Hepatocyte (in vitro differentiated cells): ENCODE data around the gene MUC6. TPM values are rescaled to one million over a fixed set of nuclear protein-coding genes. Genes with fewer than 3 reads are reported as not detected.

Source experiments
- DNase-seq: peaks from one replicate; pipeline ENCODE4 v3.0.0-alpha.2; 2016; ENCODE audit warnings: low spot score
- H2AFZ ChIP-seq: fragments of 200-600 bp; sonication (generic); 2 replicates; pipeline ENCODE4 v1.6.0; 2016; ENCODE audit warnings: antibody characterized with exemption, mild to moderate bottlenecking
- H3K27ac ChIP-seq: fragments of 200-600 bp; sonication (generic); 2 replicates; pipeline ENCODE4 v1.5.1; 2016; ENCODE audit warnings: mild to moderate bottlenecking
- H3K27me3 ChIP-seq: fragments of 200-600 bp; sonication (generic); 2 replicates; pipeline ENCODE4 v1.6.1; 2016
- H3K36me3 ChIP-seq: fragments of 200-600 bp; sonication (generic); replicated peaks from 2 replicates; pipeline ENCODE4 v1.5.1; 2016; ENCODE audit warnings: low read depth; ENCODE audit not compliant: insufficient read depth
- H3K4me1 ChIP-seq: fragments of 200-600 bp; sonication (generic); 2 replicates; pipeline ENCODE4 v1.5.1; 2016; ENCODE audit warnings: mild to moderate bottlenecking, moderate library complexity; ENCODE audit not compliant: insufficient read depth
- H3K4me2 ChIP-seq: fragments of 200-600 bp; sonication (generic); 2 replicates; pipeline ENCODE4 v1.6.0; 2016
- H3K4me3 ChIP-seq: fragments of 200-600 bp; sonication (generic); 2 replicates; pipeline ENCODE4 v1.5.1; 2016; ENCODE audit warnings: mild to moderate bottlenecking
- H3K79me2 ChIP-seq: fragments of 200-600 bp; sonication (generic); 2 replicates; pipeline ENCODE4 v1.6.0; 2017; ENCODE audit warnings: mild to moderate bottlenecking
- H3K9me2 ChIP-seq: fragments of 200-600 bp; sonication (generic); replicated peaks from 2 replicates; pipeline ENCODE4 v1.6.0; 2017; ENCODE audit warnings: mild to moderate bottlenecking; ENCODE audit not compliant: insufficient read depth
- H3K9me3 ChIP-seq: fragments of 200-600 bp; sonication (generic); 2 replicates; pipeline ENCODE4 v1.5.1; 2016; ENCODE audit warnings: low read depth, mild to moderate bottlenecking
- H4K20me1 ChIP-seq: fragments of 200-600 bp; sonication (generic); 2 replicates; pipeline ENCODE4 v1.6.0; 2016; ENCODE audit warnings: mild to moderate bottlenecking; ENCODE audit not compliant: insufficient read depth, poor library complexity, severe bottlenecking
- CTCF ChIP-seq: fragments of 200-600 bp; sonication (generic); IDR thresholded peaks from 2 replicates; pipeline ENCODE4 v1.5.1; 2016; ENCODE audit warnings: antibody characterized with exemption, mild to moderate bottlenecking; ENCODE audit not compliant: poor library complexity
- EZH2 ChIP-seq: fragments of 200-600 bp; sonication (generic); IDR thresholded peaks from 2 replicates; pipeline ENCODE4 v1.6.1; 2016; ENCODE audit warnings: antibody characterized with exemption, mild to moderate bottlenecking, borderline replicate concordance
- EZH2phosphoT487 ChIP-seq: fragments of 200-600 bp; sonication (generic); IDR thresholded peaks from one replicate; pipeline ENCODE4 v1.6.1; 2018; ENCODE audit warnings: antibody characterized with exemption, mild to moderate bottlenecking, low read depth, moderate library complexity; ENCODE audit not compliant: unreplicated experiment, severe bottlenecking
- WGBS: methylation state at CpG from one replicate; pipeline ENCODE4 v1.1.6; 2016; ENCODE audit warnings: low lambda C conversion rate; ENCODE audit errors: missing lambda C conversion rate; 5-methylcytosine and 5-hydroxymethylcytosine counted together
- polyA plus RNA-seq: library from polyadenylated mRNA; unstranded; fragments of >200 nt; fragmentation: Nextera tagmentation; extraction: Ambion mirVana; gene quantifications from 2 replicates; pipeline ENCODE4 v1.2.1, GENCODE V29; 2016
- total RNA-seq: library from RNA; depleted of rRNA; stranded (reverse); fragments of >200 nt; gene quantifications from 2 replicates; pipeline ENCODE4 v1.2.3, GENCODE V29; 2014

MUC6 gene
- total and polyA plus RNA-seq, 2 experiments from 2014 or later, result not detected

- H3K36me3 ChIP-seq, result no peaks in the 10 kb centered on the region
- no peaks in the 10 kb centered on the region for H3K9me3 ChIP-seq
- H3K79me2 ChIP-seq, result no peaks in the 10 kb centered on the region
- WGBS, result 89% methylated on average over 23 of the region's 28 CpGs
- peaks cover under 1% of the 10 kb centered on the region for H4K20me1 ChIP-seq
- H2AFZ ChIP-seq, result no peak overlapping the region
- peak; percentile 32 for DNase-seq
- H3K27ac ChIP-seq, result no peak overlapping the region
- no peak overlapping the region for H3K4me2 ChIP-seq
- no peaks in the 10 kb centered on the region for H3K9me2 ChIP-seq
- H3K27me3 ChIP-seq, result no peaks in the 10 kb centered on the region
- no peaks in the 10 kb centered on the region for H3K4me1 ChIP-seq
- no peak overlapping the region for H3K4me3 ChIP-seq
- no peak for TF ChIP-seq EZH2phosphoT487
- TF ChIP-seq EZH2, result no peak
- TF ChIP-seq CTCF, result no peak
Measured at GRCh38 chr11:986270-986951, 50.1 kb downstream of the MUC6 start.

- no peaks in the 10 kb centered on the region for H3K9me3 ChIP-seq
- no peaks in the 10 kb centered on the region for H4K20me1 ChIP-seq
- no peaks in the 10 kb centered on the region for H3K4me1 ChIP-seq
- H3K9me2 ChIP-seq, result no peaks in the 10 kb centered on the region
- H3K36me3 ChIP-seq, result no peaks in the 10 kb centered on the region
- over 99% methylated on average over 20 of the region's 20 CpGs for WGBS
- no peak for DNase-seq
- no peaks in the 10 kb centered on the region for H3K79me2 ChIP-seq
- TF ChIP-seq EZH2phosphoT487 (no peak), EZH2 (no peak), CTCF (no peak)
- no peak overlapping the region for H3K4me3 ChIP-seq
- no peaks in the 10 kb centered on the region for H3K27me3 ChIP-seq
- no peak overlapping the region for H3K4me2 ChIP-seq
- H3K27ac ChIP-seq, result no peak overlapping the region
- no peak overlapping the region for H2AFZ ChIP-seq
Measured at GRCh38 chr11:985848-986247, 50.7 kb downstream of the MUC6 start.

- H3K27me3 ChIP-seq, result no peaks in the 10 kb centered on the region
- no peaks in the 10 kb centered on the region for H3K4me1 ChIP-seq
- H3K36me3 ChIP-seq, result no peaks in the 10 kb centered on the region
- peak; percentile 35 for DNase-seq
- WGBS, result 92% methylated on average over 21 of the region's 21 CpGs
- H3K9me3 ChIP-seq, result no peaks in the 10 kb centered on the region
- H3K4me2 ChIP-seq, result no peak overlapping the region
- H3K79me2 ChIP-seq, result no peaks in the 10 kb centered on the region
- no peak overlapping the region for H3K4me3 ChIP-seq
- TF ChIP-seq CTCF (no peak), EZH2 (no peak), EZH2phosphoT487 (no peak)
- no peak overlapping the region for H2AFZ ChIP-seq
- H3K27ac ChIP-seq, result no peak overlapping the region
- H3K9me2 ChIP-seq, result no peaks in the 10 kb centered on the region
- H4K20me1 ChIP-seq, result no peaks in the 10 kb centered on the region
Measured at GRCh38 chr11:985406-985805, 51.1 kb downstream of the MUC6 start.
